Measurements from ENCODE around the gene LPCAT3.

GRCh38 chr12:6980075-6980474 is 38.2 kb downstream of the LPCAT3 start:
- TF ChIP-seq CTCF (optimal IDR thresholded peaks at IDR 0.05 in 1 of 3, IDR thresholded peaks at IDR 0.05 in 1 of 3, conservative IDR thresholded peaks at IDR 0.05 in 1 of 3; ENCODE audit: extremely low read depth in 1 of 3, insufficient read depth in 2 of 3, low read length in 3 of 3): no peak
- TF ChIP-seq EZH2 (IDR thresholded peaks at IDR 0.05; ENCODE audit: low read length): no peak
